H9 (cell line): ENCODE measurements around the gene ZNF440. TPM values are rescaled to one million over a fixed set of nuclear protein-coding genes. Genes with fewer than 3 reads are reported as not detected.

ENCODE experiments used
- DNase-seq: peaks from one replicate; pipeline ENCODE4 v3.0.0-alpha.2; 2017
- H2AFZ ChIP-seq: one replicate; pipeline ENCODE4 v1.6.1; 2013; ENCODE audit warnings: mild to moderate bottlenecking, low read length, control low read depth, moderate library complexity
- H2AK5ac ChIP-seq: 2 replicates; pipeline ENCODE4 v1.6.1; 2013; ENCODE audit warnings: low read length, control low read depth, mixed read lengths; ENCODE audit not compliant: insufficient read length
- H2BK120ac ChIP-seq: one replicate; pipeline ENCODE4 v1.6.1; 2013; ENCODE audit warnings: low read depth, mild to moderate bottlenecking, low read length, control low read depth, inconsistent platforms; ENCODE audit not compliant: poor library complexity, severe bottlenecking
- H2BK12ac ChIP-seq: 2 replicates; pipeline ENCODE4 v1.6.1; 2013; ENCODE audit warnings: low read length, control low read depth, mixed read lengths, low read depth; ENCODE audit not compliant: insufficient read length
- H2BK15ac ChIP-seq: 2 replicates; pipeline ENCODE4 v1.6.1; 2013; ENCODE audit warnings: low read depth, low read length, control low read depth
- H2BK20ac ChIP-seq: one replicate; pipeline ENCODE4 v1.6.1; 2013; ENCODE audit warnings: low read depth, mild to moderate bottlenecking, low read length, control low read depth, inconsistent platforms; ENCODE audit not compliant: poor library complexity, severe bottlenecking
- H2BK5ac ChIP-seq: 2 replicates; pipeline ENCODE4 v1.6.1; 2013; ENCODE audit warnings: low read length, control low read depth, mixed read lengths; ENCODE audit not compliant: insufficient read length
- H3K14ac ChIP-seq: 2 replicates; pipeline ENCODE4 v1.6.1; 2013; ENCODE audit warnings: low read length, control low read depth; ENCODE audit not compliant: insufficient read depth
- H3K18ac ChIP-seq: 2 replicates; pipeline ENCODE4 v1.6.1; 2013; ENCODE audit warnings: low read depth, mild to moderate bottlenecking, mixed read lengths, low read length, control low read depth; ENCODE audit not compliant: insufficient read length
- H3K23ac ChIP-seq: 2 replicates; pipeline ENCODE4 v1.6.1; 2013; ENCODE audit warnings: low read length, control low read depth, mixed read lengths, low read depth; ENCODE audit not compliant: insufficient read length
- H3K23me2 ChIP-seq: 2 replicates; pipeline ENCODE4 v1.6.1; 2013; ENCODE audit warnings: low read depth, mild to moderate bottlenecking, mixed read lengths, low read length, control low read depth; ENCODE audit not compliant: insufficient read length, poor library complexity, severe bottlenecking
- H3K27ac ChIP-seq: 2 replicates; pipeline ENCODE4 v1.5.1; 2013; ENCODE audit warnings: low read length, control low read depth, mixed read lengths, low read depth; ENCODE audit not compliant: insufficient read length
- H3K27me3 ChIP-seq: 2 replicates; pipeline ENCODE4 v1.6.1; 2013; ENCODE audit warnings: low read length, control low read depth, inconsistent platforms; ENCODE audit not compliant: insufficient read depth
- H3K4ac ChIP-seq: 2 replicates; pipeline ENCODE4 v1.6.1; 2013; ENCODE audit warnings: low read depth, mild to moderate bottlenecking, control low read depth, inconsistent platforms, low read length, moderate library complexity
- H3K4me1 ChIP-seq: 2 replicates; pipeline ENCODE4 v1.6.1; 2013; ENCODE audit warnings: low read length, control low read depth, inconsistent platforms; ENCODE audit not compliant: insufficient read depth
- H3K4me2 ChIP-seq: 2 replicates; pipeline ENCODE4 v1.6.1; 2013; ENCODE audit warnings: low read length, control low read depth, mixed read lengths; ENCODE audit not compliant: insufficient read length, insufficient read depth
- H3K56ac ChIP-seq: 2 replicates; pipeline ENCODE4 v1.6.1; 2013; ENCODE audit warnings: low read depth, mild to moderate bottlenecking, mixed read lengths, low read length, control low read depth; ENCODE audit not compliant: insufficient read length
- H3K79me1 ChIP-seq: 2 replicates; pipeline ENCODE4 v1.6.1; 2013; ENCODE audit warnings: low read depth, mild to moderate bottlenecking, moderate library complexity, low read length, control low read depth, inconsistent platforms; ENCODE audit not compliant: insufficient read depth, poor library complexity, severe bottlenecking
- H3K79me2 ChIP-seq: 2 replicates; pipeline ENCODE4 v1.6.1; 2013; ENCODE audit warnings: low read length, control low read depth, inconsistent platforms; ENCODE audit not compliant: insufficient read depth
- H3K9ac ChIP-seq: 2 replicates; pipeline ENCODE4 v1.6.1; 2013; ENCODE audit warnings: low read length, control low read depth, mixed read lengths; ENCODE audit not compliant: insufficient read length; ENCODE audit errors: extremely low read depth
- H3K9me3 ChIP-seq: one replicate; pipeline ENCODE4 v1.6.1; 2013; ENCODE audit warnings: low read depth, low read length, inconsistent platforms; ENCODE audit not compliant: control insufficient read depth
- H3T11ph ChIP-seq: one replicate; pipeline ENCODE4 v1.6.1; 2013; ENCODE audit warnings: mild to moderate bottlenecking, low read length, control low read depth, inconsistent platforms
- H4K20me1 ChIP-seq: one replicate; pipeline ENCODE4 v1.6.1; 2013; ENCODE audit not compliant: control insufficient read depth, insufficient read length, insufficient read depth
- H4K5ac ChIP-seq: 2 replicates; pipeline ENCODE4 v1.6.1; 2013; ENCODE audit warnings: low read depth, mild to moderate bottlenecking, mixed read lengths, low read length, control low read depth; ENCODE audit not compliant: insufficient read length
- H4K8ac ChIP-seq: replicated peaks from 2 replicates; pipeline ENCODE4 v1.6.1; 2013; ENCODE audit warnings: low read length, control low read depth, mixed read lengths, low read depth; ENCODE audit not compliant: insufficient read length
- H4K91ac ChIP-seq: 2 replicates; pipeline ENCODE4 v1.6.1; 2013; ENCODE audit warnings: low read depth, mild to moderate bottlenecking, moderate library complexity, mixed read lengths, low read length, control low read depth; ENCODE audit not compliant: insufficient read length
- H3K27ac Mint-ChIP-seq, 3 experiments: 2 replicates in 2 of 3; 3 replicates in 1 of 3; pipeline ENCODE4 v1.8.0; 2020 to 2021; ENCODE audit warnings: mixed read lengths in 3 of 3, mild to moderate bottlenecking in 1 of 3, moderate library complexity in 1 of 3
- H3K27me3 Mint-ChIP-seq: 2 replicates; pipeline ENCODE4 v1.8.0; 2021; ENCODE audit warnings: low read depth, mild to moderate bottlenecking, moderate library complexity, mixed read lengths
- H3K36me3 Mint-ChIP-seq, 3 experiments: 2 replicates in 2 of 3; 3 replicates in 1 of 3; pipeline ENCODE4 v1.8.0; 2020 to 2021; ENCODE audit warnings: low read depth in 3 of 3, mixed read lengths in 3 of 3; ENCODE audit not compliant: insufficient read depth in 1 of 3
- H3K4me1 Mint-ChIP-seq, 2 experiments: 2 replicates each; pipeline ENCODE4 v1.8.0; 2020; ENCODE audit warnings: mixed read lengths in 2 of 2
- H3K4me3 Mint-ChIP-seq, 2 experiments: 2 replicates in 1 of 2; 3 replicates in 1 of 2; pipeline ENCODE4 v1.8.0; 2020 to 2021; ENCODE audit warnings: mild to moderate bottlenecking in 2 of 2, mixed read lengths in 2 of 2, moderate library complexity in 1 of 2
- H3K9me3 Mint-ChIP-seq, 2 experiments: 2 replicates in 1 of 2; 3 replicates in 1 of 2; pipeline ENCODE4 v1.8.0; 2020; ENCODE audit warnings: mild to moderate bottlenecking in 2 of 2, mixed read lengths in 2 of 2, moderate library complexity in 1 of 2
- CTCF ChIP-seq: fragments of 200-600 bp; sonication (generic); conservative IDR thresholded peaks from 3 replicates; pipeline ENCODE4 v1.8.0; 2021; ENCODE audit warnings: antibody characterized with exemption, mild to moderate bottlenecking
- WGBS: extraction: QIAGEN DNeasy Blood & Tissue Kit; methylation state at CpG from one replicate; pipeline ENCODE4 v1.1.7; 2013; ENCODE audit warnings: missing lambda C conversion rate, low lambda C conversion rate, mixed read lengths; ENCODE audit not compliant: insufficient read length; ENCODE audit errors: extremely low coverage; 5-methylcytosine and 5-hydroxymethylcytosine counted together
- total RNA-seq: library from RNA; stranded (reverse); gene quantifications from 2 replicates; pipeline ENCODE4 v1.2.1, GENCODE V29; 2021

ZNF440 gene
- total RNA-seq, 1 experiment from 2014 or later = 4.1 TPM

GRCh38 chr19:11780431-11781020 is 33.5 kb upstream of the ZNF440 start:
- peaks cover 23% of the 10 kb centered on the region for H3K9me3 ChIP-seq

More at GRCh38 chr19:11780431-11781020, 33.5 kb upstream of the ZNF440 start:
- Histone ChIP-seq H3K27me3 (no peaks in the 10 kb centered on the region), H3K4me1 (no peaks in the 10 kb centered on the region), H3K79me1 (no peaks in the 10 kb centered on the region), H3K79me2 (no peaks in the 10 kb centered on the region), H2AK5ac (no peak overlapping the region), H3K9ac (no peak overlapping the region), H4K20me1 (no peaks in the 10 kb centered on the region), H3K4me2 (no peak overlapping the region), H3K23me2 (no peaks in the 10 kb centered on the region), H3T11ph (no peak overlapping the region), H4K5ac (no peak overlapping the region), H3K56ac (no peak overlapping the region), H2BK12ac (no peak overlapping the region), H2BK120ac (no peak overlapping the region), H4K91ac (no peak overlapping the region), H2BK20ac (no peak overlapping the region), H3K18ac (no peak overlapping the region), H2AFZ (no peak overlapping the region), H3K27ac (no peak overlapping the region), H2BK15ac (no peak overlapping the region), H3K23ac (no peak overlapping the region), H3K4ac (no peak overlapping the region), H2BK5ac (no peak overlapping the region), H3K14ac (no peak overlapping the region), H4K8ac (no peak overlapping the region)
- Mint-ChIP-seq H3K4me3 (no peak overlapping the region), H3K27me3 (peaks cover 3% of the 10 kb centered on the region), H3K9me3 (peaks cover 76 to 78% of the 10 kb centered on the region in 2 experiments), H3K36me3 (peaks cover 30 to 50% (median 31%) of the 10 kb centered on the region in 3 experiments), H3K27ac (no peak overlapping the region), H3K4me1 (no peaks in the 10 kb centered on the region)
- no peak for DNase-seq
- WGBS = no CpG with 5 or more reads among the region's 7 CpGs
- no peak for TF ChIP-seq CTCF
